ENCODE results near the gene PCCA.
"Not testable (repeated sequence)": the region's sequence is repeated elsewhere in the genome, so short reads cannot be mapped to it uniquely, and the experiment has no call there.

PCCA gene

DNA sequence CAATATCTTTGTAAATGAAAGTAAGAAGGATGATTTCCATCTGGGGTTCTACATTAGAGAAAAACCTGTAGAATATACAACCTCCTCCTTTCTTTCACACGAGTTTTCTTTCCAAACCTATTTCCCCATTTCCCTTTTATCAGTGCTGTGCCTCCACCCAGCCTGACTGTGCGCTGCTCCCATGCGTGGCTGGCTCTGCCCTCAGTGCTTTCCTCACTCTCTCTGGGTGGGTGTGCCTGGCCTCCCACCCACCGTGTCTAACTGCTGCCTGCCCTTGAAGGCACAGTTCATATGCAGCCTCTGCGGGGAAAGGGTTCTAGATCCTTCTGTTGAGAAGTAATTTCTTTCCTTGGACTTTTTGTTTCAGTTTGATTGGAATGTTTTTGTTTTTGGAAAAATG, 70.7 kb downstream of the PCCA start:
- H3K27me3 ChIP-seq (ENCODE audit: insufficient read depth, low read length) = no peaks in the 10 kb centered on the region
- H3K4me1 ChIP-seq (ENCODE audit: control insufficient read depth, insufficient read depth, low read length, unreplicated experiment) = peaks cover 8% of the 10 kb centered on the region
- H3K79me2 ChIP-seq (ENCODE audit: control insufficient read depth, insufficient read depth, low read length, unreplicated experiment) = no peaks in the 10 kb centered on the region
- no peak overlapping the region for H3K4me3 ChIP-seq (ENCODE audit: low read depth, low read length)
- H2AFZ ChIP-seq (ENCODE audit: low read length, unreplicated experiment) = no peak overlapping the region
- no peak overlapping the region for H3K27ac ChIP-seq (ENCODE audit: low read depth, low read length)
- H3K36me3 ChIP-seq (ENCODE audit: insufficient read depth, low read length) = no peaks in the 10 kb centered on the region; the same call in 1 of the 2 replicates

DNA sequence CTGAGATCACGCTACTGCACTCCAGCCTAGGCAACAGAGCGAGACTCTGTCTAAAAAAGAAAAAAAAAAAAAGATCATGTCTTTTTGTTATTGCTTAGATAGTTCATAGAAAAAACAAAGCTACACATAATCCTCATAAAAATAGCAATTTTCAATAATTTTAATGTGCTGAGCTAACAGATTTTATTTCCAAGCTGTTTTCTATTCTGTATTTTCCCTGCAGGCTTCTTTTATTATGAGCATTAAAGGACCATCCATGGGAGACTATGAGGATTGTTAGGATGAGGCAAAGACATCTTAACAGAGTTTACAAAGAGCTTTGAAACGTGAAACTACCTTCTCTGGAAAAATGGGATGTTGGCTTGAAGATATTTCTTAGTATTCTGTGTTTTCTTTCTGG, 71.6 kb downstream of the PCCA start:
- no peaks in the 10 kb centered on the region for H3K36me3 ChIP-seq (ENCODE audit: insufficient read depth, low read length)
- H3K4me1 ChIP-seq (ENCODE audit: control insufficient read depth, insufficient read depth, low read length, unreplicated experiment) = peaks cover 8% of the 10 kb centered on the region
- no peak overlapping the region for H2AFZ ChIP-seq (ENCODE audit: low read length, unreplicated experiment)
- no peaks in the 10 kb centered on the region for H3K79me2 ChIP-seq (ENCODE audit: control insufficient read depth, insufficient read depth, low read length, unreplicated experiment)
- no peaks in the 10 kb centered on the region for H3K27me3 ChIP-seq (ENCODE audit: insufficient read depth, low read length)
- H3K4me3 ChIP-seq (ENCODE audit: low read depth, low read length) = no peak overlapping the region
- H3K27ac ChIP-seq (ENCODE audit: low read depth, low read length) = no peak overlapping the region

DNA sequence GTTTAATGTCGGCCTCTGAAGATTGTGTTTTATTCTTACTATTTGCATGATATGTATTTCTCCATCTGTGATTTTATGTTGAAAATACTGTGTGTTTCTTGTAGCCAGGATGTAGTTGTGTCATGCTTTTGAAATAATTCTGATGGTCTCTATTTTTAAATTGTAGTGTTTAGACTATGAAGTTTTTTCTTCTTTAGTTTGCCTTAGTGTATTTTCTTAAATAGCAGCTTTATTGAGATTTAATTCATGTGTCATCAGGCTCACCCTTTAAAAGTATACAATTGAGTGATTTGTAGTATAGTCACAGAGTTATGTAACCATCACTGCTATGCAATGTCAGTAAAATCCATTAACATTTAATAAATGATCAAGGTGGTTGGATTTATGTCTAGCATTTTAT, 74.5 kb downstream of the PCCA start:
- no peak overlapping the region for H2AFZ ChIP-seq (ENCODE audit: low read length, unreplicated experiment)
- no peaks in the 10 kb centered on the region for H3K79me2 ChIP-seq (ENCODE audit: control insufficient read depth, insufficient read depth, low read length, unreplicated experiment)
- no peaks in the 10 kb centered on the region for H3K36me3 ChIP-seq (ENCODE audit: insufficient read depth, low read length)
- no peak overlapping the region for H3K27ac ChIP-seq (ENCODE audit: low read depth, low read length)
- no peak overlapping the region for H3K4me3 ChIP-seq (ENCODE audit: low read depth, low read length)
- no peaks in the 10 kb centered on the region for H3K4me1 ChIP-seq (ENCODE audit: control insufficient read depth, insufficient read depth, low read length, unreplicated experiment)
- H3K27me3 ChIP-seq (ENCODE audit: insufficient read depth, low read length) = no peaks in the 10 kb centered on the region

DNA sequence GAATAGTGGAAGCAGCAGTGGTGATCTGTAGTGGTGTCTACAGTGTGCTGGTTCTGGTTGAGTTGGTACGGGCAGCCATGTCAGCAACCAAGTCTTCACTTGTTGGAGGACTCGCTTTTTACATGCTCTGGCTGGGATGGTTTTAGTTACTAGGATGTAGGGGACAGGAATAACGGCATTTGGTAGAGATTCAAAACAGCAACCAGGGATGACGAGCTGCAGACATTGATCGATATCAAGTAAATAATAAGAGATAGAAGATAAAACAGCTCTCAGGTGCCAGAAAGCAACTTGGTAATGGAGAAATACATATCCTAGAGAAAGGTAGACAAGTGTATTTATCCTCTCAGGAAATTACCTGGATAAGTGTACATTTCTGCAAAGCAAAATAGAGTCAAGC, 84.3 kb downstream of the PCCA start:
- Histone ChIP-seq H3K27me3 (ENCODE audit: insufficient read depth, low read length) (no peaks in the 10 kb centered on the region), H3K36me3 (ENCODE audit: insufficient read depth, low read length) (no peaks in the 10 kb centered on the region), H3K79me2 (ENCODE audit: control insufficient read depth, insufficient read depth, low read length, unreplicated experiment) (no peaks in the 10 kb centered on the region), H3K27ac (ENCODE audit: low read depth, low read length) (no peak overlapping the region), H3K4me1 (ENCODE audit: control insufficient read depth, insufficient read depth, low read length, unreplicated experiment) (peaks cover 7% of the 10 kb centered on the region), H2AFZ (ENCODE audit: low read length, unreplicated experiment) (no peak overlapping the region), H3K4me3 (ENCODE audit: low read depth, low read length) (no peak overlapping the region)

DNA sequence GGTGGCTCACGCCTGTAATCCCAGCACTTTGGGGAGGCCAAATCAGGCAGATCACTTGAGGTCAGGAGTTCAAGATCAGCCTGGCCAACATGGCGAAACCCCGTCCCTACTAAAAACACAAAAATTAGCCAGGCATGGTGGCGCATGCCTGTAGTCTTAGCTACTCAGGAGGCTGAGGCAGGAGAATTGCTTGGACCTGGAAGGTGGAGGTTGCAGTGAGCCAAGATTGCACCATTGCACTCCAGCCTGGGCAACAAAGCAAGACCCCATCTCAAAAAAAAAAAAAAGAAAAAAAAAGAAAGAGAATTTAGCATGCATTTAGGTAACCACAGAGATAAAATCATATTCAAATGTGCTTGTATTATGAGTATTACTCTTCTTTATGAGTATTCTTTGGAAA, 85.6 kb downstream of the PCCA start:
- H3K4me1 ChIP-seq (ENCODE audit: control insufficient read depth, insufficient read depth, low read length, unreplicated experiment); H3K27ac ChIP-seq (ENCODE audit: low read depth, low read length); H2AFZ ChIP-seq (ENCODE audit: low read length, unreplicated experiment); H3K36me3 ChIP-seq (ENCODE audit: insufficient read depth, low read length); H3K27me3 ChIP-seq (ENCODE audit: insufficient read depth, low read length); H3K79me2 ChIP-seq (ENCODE audit: control insufficient read depth, insufficient read depth, low read length, unreplicated experiment); H3K4me3 ChIP-seq (ENCODE audit: low read depth, low read length): not testable (repeated sequence)

DNA sequence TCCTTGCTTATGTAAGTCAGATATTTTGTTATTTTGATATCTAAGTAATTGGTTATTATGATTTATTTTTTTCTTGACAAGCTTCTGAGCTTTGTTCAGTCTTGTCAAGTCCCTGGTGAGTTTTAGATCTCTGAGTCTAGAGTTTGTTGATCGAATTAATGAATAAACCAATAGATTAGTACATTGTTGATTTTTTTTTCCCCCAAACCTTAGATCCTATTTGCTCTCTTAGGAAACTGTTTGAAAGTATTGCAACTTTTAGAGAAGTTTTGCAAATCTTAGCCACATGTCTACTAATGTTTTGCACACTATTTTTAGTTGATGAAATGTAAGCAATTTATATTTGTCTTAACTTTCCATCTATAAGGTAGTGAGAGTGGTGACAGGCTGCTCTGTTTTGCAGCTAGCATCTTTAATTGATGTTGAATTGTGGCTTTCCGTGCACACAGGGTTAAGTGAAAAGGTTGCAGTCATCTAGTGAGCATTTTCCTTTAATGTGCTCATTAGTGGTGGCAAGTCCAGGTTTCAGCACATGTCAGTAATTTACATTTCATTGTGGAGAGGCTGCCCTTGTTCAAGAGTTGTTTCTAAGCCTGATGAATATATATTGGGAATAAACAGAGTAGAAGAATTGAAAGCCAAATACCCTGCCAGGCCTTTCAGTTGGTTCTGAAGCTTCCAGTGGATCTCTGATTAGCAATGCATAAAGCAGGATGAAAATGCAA, 86.3 kb downstream of the PCCA start:
- H3K4me3 ChIP-seq (ENCODE audit: low read depth, low read length) = no peak overlapping the region

DNA sequence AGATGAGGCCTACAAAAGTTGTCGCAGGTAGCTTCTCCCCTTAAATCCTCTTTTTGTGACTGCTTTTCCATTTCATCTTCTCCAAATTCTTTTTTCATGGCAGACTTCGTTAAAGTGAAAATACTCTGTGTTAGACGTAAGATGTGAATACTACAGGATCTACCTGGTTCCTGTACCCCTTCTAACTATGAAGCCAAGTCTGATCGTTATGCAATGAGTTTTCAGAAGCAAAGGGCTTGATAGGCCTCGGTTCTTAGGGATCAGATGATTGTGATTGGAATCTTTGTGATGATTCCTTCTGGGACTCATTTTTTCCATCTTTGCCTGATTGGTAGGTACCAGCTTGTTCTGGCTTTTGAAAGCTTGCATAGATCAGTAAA, 86.9 kb downstream of the PCCA start:
- Histone ChIP-seq H2AFZ (ENCODE audit: low read length, unreplicated experiment) (no peak overlapping the region), H3K79me2 (ENCODE audit: control insufficient read depth, insufficient read depth, low read length, unreplicated experiment) (no peaks in the 10 kb centered on the region), H3K27me3 (ENCODE audit: insufficient read depth, low read length) (no peaks in the 10 kb centered on the region), H3K4me1 (ENCODE audit: control insufficient read depth, insufficient read depth, low read length, unreplicated experiment) (peaks cover 7% of the 10 kb centered on the region), H3K27ac (ENCODE audit: low read depth, low read length) (no peak overlapping the region), H3K4me3 (ENCODE audit: low read depth, low read length) (no peak overlapping the region), H3K36me3 (ENCODE audit: insufficient read depth, low read length) (no peaks in the 10 kb centered on the region)

More for the DNA sequence above, 86.3 kb downstream of the PCCA start:
- Histone ChIP-seq H2AFZ (ENCODE audit: low read length, unreplicated experiment) (no peak overlapping the region), H3K36me3 (ENCODE audit: insufficient read depth, low read length) (no peaks in the 10 kb centered on the region), H3K4me1 (ENCODE audit: control insufficient read depth, insufficient read depth, low read length, unreplicated experiment) (peaks cover 7% of the 10 kb centered on the region), H3K27me3 (ENCODE audit: insufficient read depth, low read length) (no peaks in the 10 kb centered on the region), H3K79me2 (ENCODE audit: control insufficient read depth, insufficient read depth, low read length, unreplicated experiment) (no peaks in the 10 kb centered on the region), H3K27ac (ENCODE audit: low read depth, low read length) (no peak overlapping the region)

DNA sequence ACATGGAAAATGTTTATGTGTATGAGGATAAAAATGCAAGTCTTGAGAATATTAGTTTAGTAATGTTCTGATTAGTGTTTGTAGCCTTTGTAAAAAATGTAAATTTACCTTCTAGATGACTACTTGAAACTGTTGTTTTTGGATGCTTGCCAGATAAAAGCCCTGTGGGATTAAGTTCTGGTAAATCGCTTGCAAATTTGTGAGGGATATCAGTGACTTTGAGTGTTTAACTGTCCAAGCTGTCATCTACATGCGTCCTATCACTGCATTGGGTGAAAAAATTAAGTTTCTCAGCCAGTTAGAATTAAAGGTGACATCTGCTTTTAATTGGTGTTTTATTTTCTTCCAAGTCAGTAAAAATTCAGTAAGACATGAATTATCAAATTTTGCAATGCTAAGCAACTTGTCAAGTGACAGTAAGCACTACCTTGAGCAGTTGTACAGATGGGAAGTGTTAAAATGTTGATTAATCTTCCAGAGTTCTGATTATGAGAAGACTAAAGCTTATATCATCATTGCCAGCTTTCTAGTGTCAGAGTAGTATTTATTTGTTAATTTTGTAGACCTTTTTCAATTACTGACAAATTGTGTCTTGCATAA, 88.0 kb downstream of the PCCA start:
- H2AFZ ChIP-seq (ENCODE audit: low read length, unreplicated experiment) = no peak overlapping the region
- H3K4me3 ChIP-seq (ENCODE audit: low read depth, low read length) = no peak overlapping the region
- no peaks in the 10 kb centered on the region for H3K27me3 ChIP-seq (ENCODE audit: insufficient read depth, low read length)
- H3K27ac ChIP-seq (ENCODE audit: low read depth, low read length) = no peak overlapping the region
- H3K4me1 ChIP-seq (ENCODE audit: control insufficient read depth, insufficient read depth, low read length, unreplicated experiment) = peaks cover 7% of the 10 kb centered on the region
- H3K79me2 ChIP-seq (ENCODE audit: control insufficient read depth, insufficient read depth, low read length, unreplicated experiment) = no peaks in the 10 kb centered on the region
- H3K36me3 ChIP-seq (ENCODE audit: insufficient read depth, low read length) = no peaks in the 10 kb centered on the region

DNA sequence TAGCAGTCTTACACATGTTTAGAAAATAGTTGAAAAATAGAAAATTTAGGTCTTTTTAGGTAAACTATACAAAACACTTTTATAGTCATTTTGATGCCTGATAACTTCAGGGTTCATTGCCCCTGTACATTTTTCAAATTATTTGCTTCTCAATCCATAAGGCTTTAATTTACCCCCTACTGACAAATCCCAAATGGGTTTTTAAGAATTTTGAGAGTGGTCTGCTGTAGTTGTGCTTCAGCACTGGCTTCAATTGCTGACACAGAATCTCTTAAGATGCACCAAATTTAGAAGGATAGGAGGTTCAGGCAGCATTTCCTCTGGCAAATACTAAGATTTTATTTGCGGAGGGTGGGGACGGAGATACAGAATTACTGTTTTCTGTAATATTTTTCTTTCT, 89.4 kb downstream of the PCCA start:
- Histone ChIP-seq H3K4me1 (ENCODE audit: control insufficient read depth, insufficient read depth, low read length, unreplicated experiment) (peaks cover 7% of the 10 kb centered on the region), H3K27ac (ENCODE audit: low read depth, low read length) (no peak overlapping the region), H3K27me3 (ENCODE audit: insufficient read depth, low read length) (no peaks in the 10 kb centered on the region), H3K79me2 (ENCODE audit: control insufficient read depth, insufficient read depth, low read length, unreplicated experiment) (no peaks in the 10 kb centered on the region), H3K36me3 (ENCODE audit: insufficient read depth, low read length) (no peaks in the 10 kb centered on the region), H2AFZ (ENCODE audit: low read length, unreplicated experiment) (no peak overlapping the region), H3K4me3 (ENCODE audit: low read depth, low read length) (no peak overlapping the region)

DNA sequence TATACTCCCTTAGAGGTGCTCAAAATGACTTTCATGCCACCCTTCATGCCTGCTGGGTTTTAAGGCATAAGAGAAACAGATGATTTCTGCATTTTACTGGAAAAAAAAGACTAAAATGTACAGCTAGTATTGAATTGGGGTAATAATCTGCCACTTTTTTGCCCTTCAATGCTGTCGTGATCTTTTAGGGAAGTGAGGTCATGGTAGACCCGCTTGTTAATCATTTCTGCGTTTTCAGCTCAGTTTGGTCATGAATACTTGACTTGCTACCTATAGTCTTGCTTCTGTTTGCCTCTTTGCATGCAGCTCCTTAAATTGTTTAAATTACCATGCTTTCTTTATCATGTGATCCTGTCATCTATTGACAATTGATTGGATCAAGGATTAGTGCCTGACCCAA, 90.4 kb downstream of the PCCA start:
- no peaks in the 10 kb centered on the region for H3K36me3 ChIP-seq (ENCODE audit: insufficient read depth, low read length)
- no peaks in the 10 kb centered on the region for H3K79me2 ChIP-seq (ENCODE audit: control insufficient read depth, insufficient read depth, low read length, unreplicated experiment)
- H3K4me3 ChIP-seq (ENCODE audit: low read depth, low read length) = no peak overlapping the region
- no peak overlapping the region for H3K27ac ChIP-seq (ENCODE audit: low read depth, low read length)
- no peaks in the 10 kb centered on the region for H3K27me3 ChIP-seq (ENCODE audit: insufficient read depth, low read length)
- peaks cover 7% of the 10 kb centered on the region for H3K4me1 ChIP-seq (ENCODE audit: control insufficient read depth, insufficient read depth, low read length, unreplicated experiment)
- no peak overlapping the region for H2AFZ ChIP-seq (ENCODE audit: low read length, unreplicated experiment)

DNA sequence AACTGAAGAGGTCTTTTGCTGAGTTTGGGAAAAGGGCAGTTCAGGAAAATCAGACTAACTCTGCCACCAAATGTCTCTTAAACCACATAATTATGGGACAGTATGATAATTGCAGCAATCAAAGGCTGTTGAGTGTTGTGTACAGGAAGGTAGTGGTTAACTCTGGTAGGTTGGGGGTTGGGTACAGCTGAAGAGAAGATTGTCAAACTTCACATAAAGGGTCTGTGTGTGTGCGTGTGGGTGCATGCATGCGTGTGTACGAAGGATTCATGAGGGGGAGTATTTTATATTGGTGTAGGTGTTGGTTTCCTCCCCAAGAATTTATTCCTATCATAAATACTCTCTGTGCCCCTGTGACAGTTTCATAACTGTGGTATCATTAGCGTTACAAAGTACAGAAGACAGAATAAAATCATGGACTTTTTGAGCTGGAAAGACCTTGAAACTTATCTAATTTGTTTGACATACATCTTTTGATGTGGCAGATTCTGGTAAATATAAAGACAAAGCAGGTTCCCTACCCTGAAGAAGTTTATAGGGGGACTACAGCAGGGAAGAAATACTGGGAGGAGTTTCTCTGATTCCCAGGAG, 94.1 kb downstream of the PCCA start:
- Histone ChIP-seq H3K27ac (ENCODE audit: low read depth, low read length) (no peak overlapping the region), H3K36me3 (ENCODE audit: insufficient read depth, low read length) (no peaks in the 10 kb centered on the region), H3K4me1 (ENCODE audit: control insufficient read depth, insufficient read depth, low read length, unreplicated experiment) (no peaks in the 10 kb centered on the region), H3K79me2 (ENCODE audit: control insufficient read depth, insufficient read depth, low read length, unreplicated experiment) (no peaks in the 10 kb centered on the region), H2AFZ (ENCODE audit: low read length, unreplicated experiment) (no peak overlapping the region), H3K4me3 (ENCODE audit: low read depth, low read length) (no peak overlapping the region), H3K27me3 (ENCODE audit: insufficient read depth, low read length) (no peaks in the 10 kb centered on the region)
